Neural progenitor cell (in vitro differentiated cells): ENCODE data around the gene THBS4.

Source experiments
- EZH2 ChIP-seq: fragments of 200-600 bp; sonication (generic); IDR thresholded peaks from 2 replicates; pipeline ENCODE4 v1.6.1; 2017; ENCODE audit warnings: antibody characterized with exemption, mild to moderate bottlenecking, moderate library complexity
- EZH2phosphoT487 ChIP-seq: fragments of 200-600 bp; sonication (generic); IDR thresholded peaks from 2 replicates; pipeline ENCODE4 v1.6.1; 2017; ENCODE audit warnings: antibody characterized with exemption
- TF ChIP-seq, protein P1 (sequence below): fragments of 200-600 bp; sonication (generic); IDR thresholded peaks from 2 replicates; pipeline ENCODE4 v1.5.1; 2017; ENCODE audit warnings: antibody characterized with exemption, mild to moderate bottlenecking

DNA sequence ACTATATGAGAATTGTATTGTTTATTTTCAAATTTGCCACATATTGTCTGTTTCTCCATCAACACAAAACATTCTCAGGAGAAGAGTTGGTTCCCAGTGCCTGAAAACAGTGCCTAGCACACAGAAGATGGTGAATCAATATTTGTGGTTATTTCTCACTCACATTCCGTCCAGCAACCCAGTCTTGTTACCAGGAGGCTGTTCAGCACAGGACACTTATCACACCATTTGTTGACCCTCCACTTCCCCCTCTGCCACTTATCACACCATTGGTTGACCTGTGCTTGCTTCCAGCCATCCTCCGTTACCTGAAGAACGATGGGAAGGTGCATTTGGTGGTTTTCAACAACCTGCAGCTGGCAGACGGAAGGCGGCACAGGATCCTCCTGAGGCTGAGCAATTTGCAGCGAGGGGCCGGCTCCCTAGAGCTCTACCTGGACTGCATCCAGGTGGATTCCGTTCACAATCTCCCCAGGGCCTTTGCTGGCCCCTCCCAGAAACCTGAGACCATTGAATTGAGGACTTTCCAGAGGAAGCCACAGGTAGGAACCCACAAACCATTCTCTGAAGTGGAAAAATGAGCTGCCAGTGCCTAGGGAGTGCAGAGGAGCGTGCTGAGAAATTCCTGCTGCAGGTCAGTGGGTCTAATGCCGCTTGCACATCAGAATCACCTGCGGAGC is 20.5 kb downstream of the THBS4 start:
- no peak for TF ChIP-seq EZH2phosphoT487
- TF ChIP-seq, protein P1, sequence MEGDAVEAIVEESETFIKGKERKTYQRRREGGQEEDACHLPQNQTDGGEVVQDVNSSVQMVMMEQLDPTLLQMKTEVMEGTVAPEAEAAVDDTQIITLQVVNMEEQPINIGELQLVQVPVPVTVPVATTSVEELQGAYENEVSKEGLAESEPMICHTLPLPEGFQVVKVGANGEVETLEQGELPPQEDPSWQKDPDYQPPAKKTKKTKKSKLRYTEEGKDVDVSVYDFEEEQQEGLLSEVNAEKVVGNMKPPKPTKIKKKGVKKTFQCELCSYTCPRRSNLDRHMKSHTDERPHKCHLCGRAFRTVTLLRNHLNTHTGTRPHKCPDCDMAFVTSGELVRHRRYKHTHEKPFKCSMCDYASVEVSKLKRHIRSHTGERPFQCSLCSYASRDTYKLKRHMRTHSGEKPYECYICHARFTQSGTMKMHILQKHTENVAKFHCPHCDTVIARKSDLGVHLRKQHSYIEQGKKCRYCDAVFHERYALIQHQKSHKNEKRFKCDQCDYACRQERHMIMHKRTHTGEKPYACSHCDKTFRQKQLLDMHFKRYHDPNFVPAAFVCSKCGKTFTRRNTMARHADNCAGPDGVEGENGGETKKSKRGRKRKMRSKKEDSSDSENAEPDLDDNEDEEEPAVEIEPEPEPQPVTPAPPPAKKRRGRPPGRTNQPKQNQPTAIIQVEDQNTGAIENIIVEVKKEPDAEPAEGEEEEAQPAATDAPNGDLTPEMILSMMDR = no peak
- no peak for TF ChIP-seq EZH2
